ENCODE data around the gene MTARC1. TPM values are rescaled to one million over a fixed set of nuclear protein-coding genes. Genes with fewer than 3 reads are reported as not detected.

MTARC1 gene
- total RNA-seq, 1 experiment from 2014 or later: 48.5 TPM

- Histone ChIP-seq H3K9me2 (replicated peaks; ENCODE audit: low read length) (no peaks in the 10 kb centered on the region), H3K4me2 (ENCODE audit: low read length) (peak overlapping the region; percentile 85), H3K4me1 (ENCODE audit: insufficient read depth, low read length) (peaks cover 39% of the 10 kb centered on the region), H4K20me1 (ENCODE audit: low read length) (no peaks in the 10 kb centered on the region), H3K9ac (ENCODE audit: low read length) (peak overlapping the region; percentile 6; the same call in 1 of the 2 replicates), H3K9me3 (ENCODE audit: low read length) (no peaks in the 10 kb centered on the region), H3K79me2 (ENCODE audit: low read length) (peaks cover 26% of the 10 kb centered on the region), H2AFZ (ENCODE audit: low read length) (no peak overlapping the region), H3K4me3 (ENCODE audit: low read length) (peak overlapping the region; percentile 65), H3K27ac (ENCODE audit: low read length) (peak overlapping the region; percentile 90), H3K36me3 (ENCODE audit: low read depth, low read length) (peaks cover 20% of the 10 kb centered on the region; the same call in 1 of the 2 replicates), H3F3A (ENCODE audit: low read length, unreplicated experiment) (peaks cover 6% of the 10 kb centered on the region), H3K27me3 (ENCODE audit: low read length) (no peaks in the 10 kb centered on the region)
- ATAC-seq (no peak), DNase-seq (no peak)
- no TSS peak for BruUV-seq (replicated peaks)
- ChIA-PET CTCF (interaction anchor here (0.7 kb wide), 1 partner anchor 54 kb away, joined by 3 read pairs; no protein-coding TSS in a partner anchor), POLR2A (ENCODE audit: unreplicated experiment) (interaction anchor here (0.6 kb wide), 1 partner anchor 788 kb away, joined by 3 read pairs; no protein-coding TSS in a partner anchor)
- TF ChIP-seq, protein P1, sequence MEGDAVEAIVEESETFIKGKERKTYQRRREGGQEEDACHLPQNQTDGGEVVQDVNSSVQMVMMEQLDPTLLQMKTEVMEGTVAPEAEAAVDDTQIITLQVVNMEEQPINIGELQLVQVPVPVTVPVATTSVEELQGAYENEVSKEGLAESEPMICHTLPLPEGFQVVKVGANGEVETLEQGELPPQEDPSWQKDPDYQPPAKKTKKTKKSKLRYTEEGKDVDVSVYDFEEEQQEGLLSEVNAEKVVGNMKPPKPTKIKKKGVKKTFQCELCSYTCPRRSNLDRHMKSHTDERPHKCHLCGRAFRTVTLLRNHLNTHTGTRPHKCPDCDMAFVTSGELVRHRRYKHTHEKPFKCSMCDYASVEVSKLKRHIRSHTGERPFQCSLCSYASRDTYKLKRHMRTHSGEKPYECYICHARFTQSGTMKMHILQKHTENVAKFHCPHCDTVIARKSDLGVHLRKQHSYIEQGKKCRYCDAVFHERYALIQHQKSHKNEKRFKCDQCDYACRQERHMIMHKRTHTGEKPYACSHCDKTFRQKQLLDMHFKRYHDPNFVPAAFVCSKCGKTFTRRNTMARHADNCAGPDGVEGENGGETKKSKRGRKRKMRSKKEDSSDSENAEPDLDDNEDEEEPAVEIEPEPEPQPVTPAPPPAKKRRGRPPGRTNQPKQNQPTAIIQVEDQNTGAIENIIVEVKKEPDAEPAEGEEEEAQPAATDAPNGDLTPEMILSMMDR (conservative IDR thresholded peaks at IDR 0.05; ENCODE audit: low read depth, low read length): no peak
- no peak for TF ChIP-seq EZH2 (IDR thresholded peaks at IDR 0.05; ENCODE audit: low read length, unreplicated experiment)
- TF ChIP-seq EZH2phosphoT487 (IDR thresholded peaks at IDR 0.05; ENCODE audit: borderline replicate concordance, low read length): no peak
- intact Hi-C loops (cut with micrococcal nuclease): loop anchor here (5.0 to 10.0 kb wide), 2 partner anchors 554 to 1923 kb away; partner anchors contain the start of genes AIDA and BROX
These were observed 2.2 kb downstream of the MTARC1 start for GRCh38 chr1:220788900-220789299.

DNA sequence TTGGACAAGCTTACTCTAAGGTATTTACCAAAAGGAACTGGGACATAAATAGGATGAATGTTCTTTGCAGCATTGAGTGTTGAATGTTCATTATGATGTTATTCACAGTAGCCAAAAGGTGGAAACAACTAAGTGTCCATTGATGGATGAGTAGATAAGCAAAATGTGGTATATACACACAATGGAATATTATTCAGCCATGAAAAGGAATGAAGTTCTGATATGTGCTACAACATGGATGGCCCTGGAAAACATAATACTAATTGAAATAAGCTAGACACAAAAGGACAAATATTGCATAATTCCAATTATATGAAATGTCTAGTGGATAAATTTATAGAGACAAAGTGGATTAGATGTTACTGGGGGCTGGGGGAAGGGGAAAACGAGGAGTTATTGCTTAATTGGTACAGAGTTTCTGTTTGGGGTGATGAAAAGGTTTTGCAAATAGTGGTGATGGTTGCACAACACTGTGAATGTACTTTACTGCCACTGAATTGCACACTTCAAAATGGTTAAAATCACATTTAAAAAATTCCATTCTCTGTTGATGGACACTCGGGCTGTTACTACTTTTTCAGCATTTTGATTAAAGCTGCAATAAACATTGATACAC, 2.9 kb downstream of the MTARC1 start:
- H3K9me3 ChIP-seq (ENCODE audit: low read length): no peaks in the 10 kb centered on the region
- POLR2A ChIA-PET (ENCODE audit: unreplicated experiment): no interaction called here
- no peak overlapping the region for H3K4me3 ChIP-seq (ENCODE audit: low read length)
- H3F3A ChIP-seq (ENCODE audit: low read length, unreplicated experiment): no peaks in the 10 kb centered on the region
- ATAC-seq: no peak
- no TSS peak for BruUV-seq (replicated peaks)
- H3K36me3 ChIP-seq (ENCODE audit: low read depth, low read length): peaks cover 20% of the 10 kb centered on the region; the same call in 1 of the 2 replicates
- no peak overlapping the region for H3K9ac ChIP-seq (ENCODE audit: low read length)
- H2AFZ ChIP-seq (ENCODE audit: low read length): no peak overlapping the region
- no peaks in the 10 kb centered on the region for H3K9me2 ChIP-seq (replicated peaks; ENCODE audit: low read length)
- H3K4me2 ChIP-seq (ENCODE audit: low read length): no peak overlapping the region
- intact Hi-C loops (cut with micrococcal nuclease): loop anchor here (5.0 to 10.0 kb wide), 2 partner anchors 555 to 1923 kb away; partner anchors contain the start of genes AIDA and BROX
- no peak for DNase-seq
- TF ChIP-seq, protein P1 (conservative IDR thresholded peaks at IDR 0.05; ENCODE audit: low read depth, low read length): no peak
- no peak for TF ChIP-seq EZH2phosphoT487 (IDR thresholded peaks at IDR 0.05; ENCODE audit: borderline replicate concordance, low read length)
- peaks cover 32% of the 10 kb centered on the region for H3K4me1 ChIP-seq (ENCODE audit: insufficient read depth, low read length)
- H3K27me3 ChIP-seq (ENCODE audit: low read length): no peaks in the 10 kb centered on the region
- CTCF ChIA-PET: interaction anchor here (0.7 kb wide), 1 partner anchor 55 kb away, joined by 3 read pairs; no protein-coding TSS in a partner anchor
- peaks cover 26% of the 10 kb centered on the region for H3K79me2 ChIP-seq (ENCODE audit: low read length)
- no peak overlapping the region for H3K27ac ChIP-seq (ENCODE audit: low read length)
- H4K20me1 ChIP-seq (ENCODE audit: low read length): no peaks in the 10 kb centered on the region

DNA sequence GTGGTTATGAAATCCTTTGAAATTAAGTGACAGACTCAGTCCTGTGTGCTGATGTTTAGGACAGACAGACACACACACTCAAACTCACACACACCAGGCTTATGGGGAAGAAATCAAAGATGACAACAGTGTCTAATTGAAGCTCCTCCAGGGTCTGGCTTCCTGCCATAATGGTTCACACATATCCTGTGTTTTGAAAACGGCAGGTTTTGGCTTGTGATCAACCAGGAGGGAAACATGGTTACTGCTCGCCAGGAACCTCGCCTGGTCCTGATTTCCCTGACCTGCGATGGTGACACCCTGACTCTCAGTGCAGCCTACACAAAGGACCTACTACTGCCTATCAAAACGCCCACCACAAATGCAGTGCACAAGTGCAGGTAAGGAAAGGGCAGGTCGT, 4.6 kb downstream of the MTARC1 start:
- no peak overlapping the region for H3K4me2 ChIP-seq (ENCODE audit: low read length)
- ATAC-seq: no peak
- intact Hi-C loops (cut with micrococcal nuclease): no loop called here

More for the DNA sequence above, 4.6 kb downstream of the MTARC1 start:
- peaks cover 26% of the 10 kb centered on the region for H3K79me2 ChIP-seq (ENCODE audit: low read length)
- no peaks in the 10 kb centered on the region for H3K27me3 ChIP-seq (ENCODE audit: low read length)
- no peak overlapping the region for H3K4me3 ChIP-seq (ENCODE audit: low read length)
- no peak overlapping the region for H3K27ac ChIP-seq (ENCODE audit: low read length)
- no peaks in the 10 kb centered on the region for H3F3A ChIP-seq (ENCODE audit: low read length, unreplicated experiment)
- peaks cover 21% of the 10 kb centered on the region; the same call in 1 of the 2 replicates for H3K36me3 ChIP-seq (ENCODE audit: low read depth, low read length)
- TF ChIP-seq, protein P1 (conservative IDR thresholded peaks at IDR 0.05; ENCODE audit: low read depth, low read length): no peak
- TF ChIP-seq EZH2phosphoT487 (IDR thresholded peaks at IDR 0.05; ENCODE audit: borderline replicate concordance, low read length) (no peak), EZH2 (IDR thresholded peaks at IDR 0.05; ENCODE audit: low read length, unreplicated experiment) (no peak)
- H4K20me1 ChIP-seq (ENCODE audit: low read length): no peaks in the 10 kb centered on the region
- no peaks in the 10 kb centered on the region for H3K9me2 ChIP-seq (replicated peaks; ENCODE audit: low read length)
- no peak overlapping the region for H3K9ac ChIP-seq (ENCODE audit: low read length)
- CTCF ChIA-PET: no interaction called here
- DNase-seq: no peak
- no peak overlapping the region for H2AFZ ChIP-seq (ENCODE audit: low read length)
- H3K9me3 ChIP-seq (ENCODE audit: low read length): no peaks in the 10 kb centered on the region
- peaks cover 15% of the 10 kb centered on the region for H3K4me1 ChIP-seq (ENCODE audit: insufficient read depth, low read length)
- BruUV-seq (replicated peaks): no TSS peak
- POLR2A ChIA-PET (ENCODE audit: unreplicated experiment): no interaction called here

Data from PC-3 (cell line).